Muscle of arm (tissue), 12 donors: Measurements from ENCODE around the gene FAM13A. TPM values are rescaled to one million over a fixed set of nuclear protein-coding genes. Genes with fewer than 3 reads are reported as not detected.
"Not testable (repeated sequence)": the region's sequence is repeated elsewhere in the genome, so short reads cannot be mapped to it uniquely, and the experiment has no call there.

ENCODE experiments used
- DNase-seq: peaks from one replicate; pipeline ENCODE4 v3.0.0-alpha.2; 2013
- polyA plus RNA-seq, 12 donors: library from polyadenylated mRNA; unstranded; fragments of 120-200 nt; gene quantifications; one replicate each; pipeline ENCODE4 v1.2.1, GENCODE V29; 2013; ENCODE audit not compliant: insufficient read length in 12 of 12

The FAM13A gene
- polyA plus RNA-seq, 12 donors: 26.8 to 46.3 (median 40.0) TPM; not detected in 1

GRCh38 chr4:89000382-89000781, 56.6 kb downstream of the FAM13A start:
- no peak for DNase-seq

- DNase-seq: no peak
These were observed 57.5 kb downstream of the FAM13A start for GRCh38 chr4:88999392-88999930.

- DNase-seq: no peak
These were observed 58.1 kb downstream of the FAM13A start for GRCh38 chr4:88998891-88999290.

GRCh38 chr4:88998001-88998400, 59.0 kb downstream of the FAM13A start:
- no peak for DNase-seq

DNA sequence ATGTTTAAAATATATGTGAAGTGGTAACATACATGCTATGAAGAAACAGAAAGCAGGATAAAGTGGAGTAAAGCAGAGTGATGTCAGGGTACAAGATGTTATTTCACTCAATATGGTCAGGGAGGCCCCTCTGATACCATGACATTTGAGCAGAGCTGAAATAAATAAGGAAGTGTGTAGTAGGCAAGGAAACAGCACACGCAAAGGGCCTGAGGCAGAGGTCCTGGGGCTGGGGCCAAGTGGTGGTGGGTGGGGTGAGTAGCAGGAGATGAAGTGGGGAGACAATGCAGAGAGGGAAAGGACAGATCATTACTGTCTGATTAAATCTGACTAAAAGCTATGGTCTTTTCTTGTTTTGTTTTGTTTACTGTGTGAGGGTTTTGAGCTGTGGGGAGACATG, 61.1 kb downstream of the FAM13A start:
- no peak for DNase-seq

DNA sequence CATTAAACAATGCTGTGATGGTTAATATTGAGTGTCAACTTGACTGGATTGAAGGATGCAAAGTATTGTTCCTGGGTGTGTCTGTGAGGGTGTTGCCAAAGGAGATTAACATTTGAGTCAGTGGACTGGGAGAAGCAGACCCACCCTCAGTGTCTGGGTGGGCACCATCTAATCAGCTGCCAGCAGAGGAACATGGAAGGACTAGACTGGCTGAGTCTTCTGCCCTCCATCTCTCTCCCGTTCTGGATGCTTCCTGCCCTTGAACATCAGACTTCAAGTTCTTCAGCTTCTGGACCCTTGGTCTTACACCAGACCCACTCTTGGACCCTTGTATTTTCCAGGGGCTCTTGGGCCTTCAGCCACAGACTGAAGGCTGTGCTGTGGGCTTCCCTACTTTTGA, 61.7 kb downstream of the FAM13A start:
- DNase-seq: not testable (repeated sequence)

- DNase-seq: no peak
These were observed 63.7 kb downstream of the FAM13A start for GRCh38 chr4:88993246-88993645.

DNA sequence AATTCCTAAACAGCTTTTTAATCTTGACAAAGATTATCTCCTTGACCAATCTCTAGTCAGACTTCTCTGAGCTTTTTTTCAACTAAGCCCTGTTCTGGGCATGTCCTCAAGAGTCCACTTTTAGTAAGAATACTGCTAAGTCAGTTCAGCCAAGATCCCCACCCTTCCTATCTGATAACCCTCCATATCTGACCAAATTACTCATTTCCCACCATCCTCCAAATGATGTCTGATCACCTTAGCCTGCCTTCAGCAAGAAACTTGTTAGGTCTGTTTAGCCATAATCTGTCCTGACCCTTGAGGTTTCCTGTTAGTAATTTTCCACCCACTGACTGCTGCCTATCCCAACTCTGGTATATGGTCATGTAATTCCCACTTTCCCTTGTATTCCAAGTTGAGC, 65.2 kb downstream of the FAM13A start:
- DNase-seq: no peak

DNA sequence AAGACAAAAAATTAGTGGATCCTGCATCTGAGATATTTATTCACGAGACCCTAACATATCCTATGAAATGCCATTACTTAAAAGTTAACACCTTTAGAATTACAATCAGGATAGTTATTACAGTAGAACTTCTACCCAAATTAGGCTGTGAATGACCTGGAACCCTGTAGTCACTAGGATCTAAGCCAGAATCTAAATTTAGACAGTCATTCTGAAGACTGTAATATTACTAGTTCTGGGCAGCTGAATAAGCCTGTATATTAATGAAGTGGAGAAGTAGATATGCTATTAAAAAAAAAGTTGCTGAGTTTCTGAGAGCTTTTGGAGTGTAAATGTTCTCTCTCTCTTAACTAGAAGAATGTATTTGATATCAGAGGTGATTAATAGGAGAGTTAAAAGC, 67.0 kb downstream of the FAM13A start:
- no peak for DNase-seq

DNA sequence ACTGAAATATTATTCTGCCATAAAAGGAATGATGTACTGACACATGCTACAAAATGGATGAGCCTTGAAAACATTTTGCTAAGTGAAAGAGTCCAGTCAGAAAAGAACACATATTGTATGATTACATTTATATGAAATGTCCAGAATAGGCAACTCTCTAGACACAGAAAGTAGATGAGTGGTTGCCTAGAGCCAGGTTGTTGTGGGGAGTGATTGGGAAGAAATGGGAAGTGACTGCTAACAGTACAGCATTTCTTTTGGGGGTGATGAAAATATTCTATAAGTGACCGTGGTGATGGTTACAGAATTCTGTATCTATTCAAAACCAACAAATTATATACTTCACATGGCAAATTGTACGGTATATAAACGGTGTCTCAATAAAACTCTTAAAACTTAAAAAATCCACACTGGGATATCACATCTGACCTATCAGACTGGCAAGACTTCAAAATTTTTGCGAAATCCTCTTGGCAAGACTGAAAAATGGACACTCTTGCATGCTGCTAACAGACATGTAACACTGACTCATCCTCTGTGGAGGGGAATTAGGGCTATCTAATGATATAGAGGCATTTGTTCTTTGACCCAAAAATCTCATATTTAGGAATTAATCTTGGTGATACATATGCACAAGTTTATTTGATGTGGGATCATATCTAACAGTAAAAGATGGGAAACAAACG, 71.8 kb downstream of the FAM13A start:
- no peak for DNase-seq

DNA sequence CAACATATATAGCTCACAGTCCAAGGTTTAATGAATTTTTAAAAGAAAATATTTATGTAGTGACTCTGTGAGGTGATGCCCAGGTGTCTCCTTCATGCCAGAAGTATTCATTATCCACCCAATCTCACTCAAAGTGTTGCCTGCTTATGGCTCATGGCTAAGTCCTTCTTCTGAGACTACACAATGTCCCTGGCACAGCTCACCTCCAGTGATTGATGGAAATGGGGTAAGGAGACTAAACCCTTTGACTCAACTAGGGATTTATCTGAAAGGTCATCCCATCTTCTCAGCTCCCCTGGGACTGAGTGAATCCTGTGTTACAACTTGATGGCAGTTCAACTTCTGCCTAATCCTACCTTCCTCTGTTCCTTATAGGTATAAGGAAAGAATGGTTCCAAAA, 74.2 kb downstream of the FAM13A start:
- no peak for DNase-seq

- DNase-seq: no peak
These were observed 75.0 kb downstream of the FAM13A start for GRCh38 chr4:88981993-88982392.

GRCh38 chr4:88981556-88981955, 75.4 kb downstream of the FAM13A start:
- DNase-seq: no peak

DNA sequence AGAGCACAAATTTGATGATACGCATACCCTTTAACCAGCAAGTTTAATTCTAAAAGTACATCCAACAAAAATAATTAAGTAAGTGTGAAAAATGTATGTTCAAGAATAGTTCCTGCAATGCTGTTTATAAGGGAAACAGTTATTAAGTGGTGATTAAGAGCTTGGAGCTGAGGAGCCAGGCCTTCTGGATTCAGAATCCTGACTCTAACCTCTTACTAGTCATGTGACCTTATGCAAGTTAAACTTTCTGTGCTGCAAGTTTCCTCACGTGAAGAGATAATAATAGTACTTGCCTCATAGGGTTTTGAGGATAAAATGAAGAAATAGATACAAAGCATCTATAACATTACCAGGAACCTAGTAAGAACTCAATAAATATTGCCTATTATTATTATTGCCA, 77.7 kb downstream of the FAM13A start:
- DNase-seq: no peak

DNA sequence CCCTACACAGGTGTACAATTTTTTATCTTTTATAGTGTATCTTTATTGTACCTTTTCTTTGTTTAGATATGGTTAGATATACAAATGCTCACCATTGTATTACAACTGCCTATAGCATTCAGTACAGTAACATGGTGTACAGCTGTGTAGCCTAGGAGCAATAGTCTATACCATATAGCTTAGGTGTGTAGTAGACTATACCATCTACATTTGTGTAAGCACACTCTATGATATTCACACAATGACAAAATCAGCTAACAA, 80.3 kb downstream of the FAM13A start:
- DNase-seq: no peak

DNA sequence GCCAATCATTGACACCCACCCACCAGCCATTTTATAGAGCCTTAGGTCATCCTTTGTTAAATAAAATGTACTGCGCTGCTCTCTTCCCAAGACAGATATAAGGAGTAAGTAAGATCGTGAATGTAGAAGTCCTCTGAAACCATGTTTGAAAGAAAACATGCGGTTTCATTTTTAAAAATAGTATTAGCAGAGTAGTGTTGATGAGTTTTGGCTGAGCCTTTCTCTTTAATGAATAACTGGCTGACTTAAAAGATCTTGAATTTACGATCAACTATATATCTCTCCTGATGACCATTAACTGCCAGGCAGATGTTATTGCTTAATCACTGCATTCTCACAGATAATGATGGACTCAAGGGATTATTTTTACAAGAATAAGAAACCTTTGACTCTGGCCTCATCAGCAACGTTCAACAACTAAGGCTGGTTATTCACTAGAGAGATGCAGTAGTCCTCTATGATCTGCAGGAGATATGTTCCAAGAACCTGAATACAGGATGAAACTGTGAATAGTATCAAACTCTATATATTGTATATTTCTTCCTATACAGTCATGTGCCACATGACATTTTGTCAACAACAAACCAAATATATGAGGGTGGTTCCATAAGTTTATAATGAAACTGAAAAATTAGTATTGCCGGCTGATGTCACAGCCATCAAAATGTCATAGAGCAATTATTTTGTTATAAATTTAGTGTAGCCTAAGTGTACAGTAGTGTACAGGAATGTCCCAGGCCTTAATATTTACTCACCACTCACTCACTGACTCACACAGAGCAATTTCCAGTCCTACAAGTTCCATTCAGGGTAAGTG, 80.8 kb downstream of the FAM13A start:
- no peak for DNase-seq

GRCh38 chr4:88971536-88971935, 85.4 kb downstream of the FAM13A start:
- no peak for DNase-seq

DNA sequence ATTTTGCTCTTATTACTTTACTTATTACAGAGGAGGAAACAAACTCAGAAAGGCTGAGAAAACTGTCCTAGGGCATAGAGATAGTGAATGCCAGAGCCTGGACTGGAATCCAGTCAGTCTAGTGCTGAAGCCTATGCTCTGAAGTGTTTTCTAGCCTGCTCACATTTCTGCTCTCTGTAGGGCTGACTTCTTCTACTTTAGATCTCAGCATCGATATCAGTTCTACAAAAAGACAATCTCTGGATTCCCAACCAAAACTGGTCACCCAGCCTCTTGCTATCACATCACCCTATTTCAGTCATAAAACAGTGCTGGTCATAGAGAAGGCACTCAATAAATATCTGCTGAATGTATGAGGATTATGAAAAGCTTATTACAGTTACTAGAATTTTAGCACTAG, 87.2 kb downstream of the FAM13A start:
- DNase-seq: no peak

GRCh38 chr4:88969271-88969670, 87.7 kb downstream of the FAM13A start:
- DNase-seq: no peak

DNA sequence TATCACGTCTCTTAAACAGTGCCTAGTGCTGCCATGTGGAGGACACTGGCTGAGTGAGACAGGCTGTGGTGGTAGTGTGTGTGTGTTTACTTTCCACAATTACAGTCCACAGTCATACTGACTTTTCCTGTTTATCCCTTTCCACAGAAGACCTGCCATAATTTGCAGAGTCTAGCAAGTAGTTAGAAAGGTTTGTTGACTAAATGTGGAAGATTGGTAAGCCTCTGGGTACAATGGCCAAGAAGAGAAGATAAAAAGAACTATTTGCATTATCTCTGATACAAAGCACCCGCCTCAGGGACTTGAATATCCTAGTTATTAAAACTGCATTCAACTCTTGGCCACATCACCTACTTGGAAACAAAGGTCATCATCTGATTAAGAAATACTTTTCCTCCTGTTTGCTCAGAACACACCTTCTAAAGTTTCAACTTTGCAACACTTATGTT, 89.1 kb downstream of the FAM13A start:
- DNase-seq: no peak

DNA sequence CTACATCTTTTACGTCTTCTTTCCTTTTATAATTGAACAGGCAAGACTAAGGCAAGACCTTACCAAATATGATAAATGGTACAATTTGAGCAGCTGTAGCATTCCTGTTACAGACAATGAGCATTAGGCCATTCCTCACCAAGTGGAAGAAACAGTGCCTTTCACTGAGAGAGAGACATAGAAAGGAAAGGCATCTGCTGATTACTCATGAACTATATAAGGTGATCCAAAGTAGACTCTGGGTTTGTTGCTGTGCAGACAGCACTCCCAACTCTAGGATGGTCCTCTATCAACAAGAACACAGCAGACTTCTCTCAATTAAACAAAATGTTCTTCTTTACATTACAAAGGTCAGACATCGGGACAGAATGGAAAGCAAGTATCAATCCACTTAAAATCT, 91.9 kb downstream of the FAM13A start:
- no peak for DNase-seq

DNA sequence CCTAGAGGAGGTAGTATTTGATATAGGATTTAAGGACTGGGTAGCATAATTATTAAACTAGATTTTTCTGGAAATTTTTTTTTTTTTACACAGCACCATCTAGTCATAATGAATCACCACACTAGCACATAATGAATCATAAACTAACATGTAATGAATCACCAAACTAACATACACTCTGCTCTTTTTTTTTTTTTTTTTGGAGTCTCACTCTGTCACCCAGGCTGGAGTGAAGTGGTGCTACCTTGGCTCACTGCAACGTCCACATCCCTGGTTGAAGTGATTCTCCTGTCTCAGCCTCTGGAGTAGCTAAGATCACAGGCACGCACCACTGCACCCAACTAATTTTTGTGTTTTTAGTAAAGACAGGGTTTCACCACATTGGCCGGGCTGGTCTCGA, 92.5 kb downstream of the FAM13A start:
- DNase-seq: no peak

DNA sequence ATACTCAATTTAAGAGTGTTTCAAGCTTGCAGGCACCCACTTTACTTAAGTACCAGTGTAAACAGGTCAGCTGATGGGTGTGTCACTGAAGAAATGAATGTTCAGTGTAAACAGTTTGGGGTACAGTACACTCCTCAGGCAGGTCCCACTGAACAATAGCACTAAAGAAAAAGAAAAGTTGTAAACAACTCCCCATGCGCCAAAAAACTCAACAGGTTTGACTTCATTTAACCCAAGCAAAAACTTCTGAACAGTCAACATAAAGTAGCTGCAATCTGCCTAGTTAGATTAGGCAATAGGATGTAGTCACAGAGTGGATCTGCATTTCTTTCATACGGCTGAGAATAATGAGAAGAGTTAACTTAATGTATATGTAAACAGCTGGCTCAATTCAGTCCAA, 93.2 kb downstream of the FAM13A start:
- no peak for DNase-seq

GRCh38 chr4:88962396-88962795, 94.6 kb downstream of the FAM13A start:
- no peak for DNase-seq
